ENCODE measurements around the gene CACNA2D3.

- TF ChIP-seq CTCF (IDR thresholded peaks at IDR 0.05) (no peak), ZFX (IDR thresholded peaks at IDR 0.05; ENCODE audit: borderline replicate concordance) (no peak)
Observed at GRCh38 chr3:54243960-54244682, 121.8 kb downstream of the CACNA2D3 start.
